Muscle of leg (tissue), 11 donors: Measurements from ENCODE around the gene LINC00632. TPM values are rescaled to one million over a fixed set of nuclear protein-coding genes. Genes with fewer than 3 reads are reported as not detected.

Experiments
- DNase-seq: peaks from one replicate; pipeline ENCODE4 v3.0.0; 2013
- H3K27ac ChIP-seq: one replicate; pipeline ENCODE4 v1.5.1; 2013; ENCODE audit warnings: mild to moderate bottlenecking, low read length, control low read depth
- H3K27me3 ChIP-seq: one replicate; pipeline ENCODE4 v1.6.1; 2013; ENCODE audit warnings: low read length; ENCODE audit not compliant: control insufficient read depth, insufficient read depth
- H3K36me3 ChIP-seq: one replicate; pipeline ENCODE4 v1.6.1; 2013; ENCODE audit warnings: low read length; ENCODE audit not compliant: control insufficient read depth, insufficient read depth
- H3K4me1 ChIP-seq: one replicate; pipeline ENCODE4 v1.6.1; 2013; ENCODE audit warnings: low read length; ENCODE audit not compliant: control insufficient read depth, insufficient read depth
- H3K4me3 ChIP-seq: one replicate; pipeline ENCODE4 v1.5.1; 2013; ENCODE audit warnings: low read length, control low read depth
- H3K9me3 ChIP-seq: replicated peaks from 2 replicates; pipeline ENCODE4 v1.6.1; 2013; ENCODE audit warnings: low read depth, low read length; ENCODE audit not compliant: control insufficient read depth
- WGBS: methylation state at CpG from one replicate; pipeline ENCODE4 v1.1.5; 2013; ENCODE audit warnings: missing lambda C conversion rate; ENCODE audit not compliant: insufficient coverage; 5-methylcytosine and 5-hydroxymethylcytosine counted together
- polyA plus RNA-seq, 8 donors: library from polyadenylated mRNA; unstranded; fragments of 120-200 nt; gene quantifications; one replicate each; pipeline versions ENCODE4 v1.2.1 to v1.2.3, GENCODE V29; 2013; ENCODE audit warnings: inconsistent platforms in 1 of 8, low replicate concordance in 1 of 8; ENCODE audit not compliant: insufficient read length in 8 of 8, insufficient read depth in 1 of 8
- total RNA-seq: library from RNA; stranded (reverse); fragments of 120-200 nt; gene quantifications from one replicate; pipeline ENCODE4 v1.2.4, GENCODE V29; 2013

The LINC00632 gene
- total and polyA plus RNA-seq, 9 donors, result 7.5 to 113 (median 11.2) TPM

- no peaks in the 10 kb centered on the region for H3K9me3 ChIP-seq
- H3K27me3 ChIP-seq, result no peaks in the 10 kb centered on the region
- peak overlapping the region; percentile 92 for H3K27ac ChIP-seq
- H3K4me1 ChIP-seq, result peaks cover 12% of the 10 kb centered on the region
- H3K4me3 ChIP-seq, result no peak overlapping the region
- no peaks in the 10 kb centered on the region for H3K36me3 ChIP-seq
- 92% methylated on average over 2 of the region's 4 CpGs for WGBS
- DNase-seq, result no peak
Measured at GRCh38 chrX:140711894-140712293, 2.3 kb downstream of the LINC00632 start.

DNA sequence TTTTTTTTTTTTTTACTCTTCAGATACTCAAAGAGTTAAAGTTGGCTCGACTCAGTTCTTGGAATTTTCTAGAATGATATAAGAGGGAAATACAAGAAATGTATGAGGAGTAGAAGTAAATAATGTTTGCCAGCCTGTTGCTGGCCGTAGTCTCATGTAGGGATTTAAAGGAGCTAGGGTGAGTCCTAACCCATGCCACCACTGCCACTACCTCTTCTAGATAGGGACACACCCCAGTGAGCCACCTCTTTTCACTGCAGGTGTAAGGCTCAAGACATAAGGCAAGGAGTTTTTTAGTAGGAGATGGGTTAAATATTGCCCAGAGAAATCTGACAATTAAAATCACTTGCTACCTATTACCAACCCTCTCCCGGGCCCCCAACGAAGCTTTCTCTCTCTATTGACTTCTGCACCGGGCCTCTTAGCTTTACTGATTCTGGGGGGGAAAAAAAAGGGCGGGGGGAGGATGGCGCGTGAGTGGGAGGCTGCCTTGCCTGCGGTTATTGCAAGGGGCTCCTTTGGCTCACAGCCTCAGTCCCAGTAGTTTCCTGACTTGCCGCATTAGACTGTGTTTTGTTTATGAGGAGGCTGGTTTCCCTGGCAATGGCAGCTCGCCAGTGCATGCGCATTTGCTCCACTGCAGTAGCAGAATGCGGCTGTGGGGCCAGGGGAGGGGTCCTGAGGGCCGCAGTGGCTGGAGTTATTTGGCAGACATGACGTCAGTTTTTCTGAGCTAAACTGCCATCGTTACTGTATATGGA lies 3.0 kb downstream of the LINC00632 start:
- peak overlapping the region; percentile 92 for H3K27ac ChIP-seq
- peaks cover 12% of the 10 kb centered on the region for H3K4me1 ChIP-seq
- H3K4me3 ChIP-seq, result peak overlapping the region; percentile 13
- H3K36me3 ChIP-seq, result no peaks in the 10 kb centered on the region
- H3K27me3 ChIP-seq, result no peaks in the 10 kb centered on the region
- WGBS, result 11% methylated on average over 6 of the region's 16 CpGs
- peak; percentile 93 for DNase-seq
- H3K9me3 ChIP-seq, result no peaks in the 10 kb centered on the region

GRCh38 chrX:140713174-140713539 lies 3.6 kb downstream of the LINC00632 start:
- Histone ChIP-seq H3K9me3 (no peaks in the 10 kb centered on the region), H3K4me3 (peak overlapping the region; percentile 13), H3K27ac (peak overlapping the region; percentile 92), H3K4me1 (peaks cover 12% of the 10 kb centered on the region), H3K27me3 (no peaks in the 10 kb centered on the region), H3K36me3 (no peaks in the 10 kb centered on the region)
- WGBS, result no CpG with 5 or more reads among the region's 6 CpGs
- no peak for DNase-seq

GRCh38 chrX:140715787-140716186 lies 6.2 kb downstream of the LINC00632 start:
- Histone ChIP-seq H3K9me3 (no peaks in the 10 kb centered on the region), H3K27me3 (no peaks in the 10 kb centered on the region), H3K4me1 (peaks cover 12% of the 10 kb centered on the region), H3K4me3 (no peak overlapping the region), H3K36me3 (no peaks in the 10 kb centered on the region), H3K27ac (no peak overlapping the region)
- DNase-seq, result no peak
- WGBS, result 78% methylated on average over 5 of the region's 5 CpGs

DNA sequence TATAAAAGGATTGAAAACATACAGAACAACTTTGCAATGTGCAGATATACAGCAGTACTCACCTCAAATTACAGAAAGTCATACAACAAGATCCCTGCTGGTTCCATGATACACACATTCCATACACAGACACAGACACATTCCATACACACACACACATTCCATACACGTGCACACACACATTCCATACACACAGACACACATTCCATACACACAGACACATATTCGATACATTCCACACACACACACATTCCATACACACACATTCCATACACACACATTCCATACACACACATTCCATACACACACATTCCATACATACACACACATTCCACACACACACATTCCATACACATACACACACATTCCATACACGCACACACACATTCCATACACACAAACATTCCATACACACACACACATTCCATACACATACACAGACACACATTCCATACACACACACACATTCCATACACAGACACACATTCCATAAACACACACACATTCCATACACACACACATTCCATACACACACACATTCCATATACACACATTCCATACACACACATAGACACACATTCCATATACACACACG lies 13.7 kb downstream of the LINC00632 start:
- Histone ChIP-seq H3K36me3 (no peaks in the 10 kb centered on the region), H3K27me3 (no peaks in the 10 kb centered on the region), H3K9me3 (peaks cover 2% of the 10 kb centered on the region), H3K4me3 (no peak overlapping the region), H3K4me1 (no peaks in the 10 kb centered on the region), H3K27ac (no peak overlapping the region)
- WGBS, result 36% methylated on average over 4 of the region's 4 CpGs
- DNase-seq, result no peak

- peaks cover 2% of the 10 kb centered on the region for H3K9me3 ChIP-seq
- H3K27ac ChIP-seq, result no peak overlapping the region
- no peak for DNase-seq
- H3K36me3 ChIP-seq, result no peaks in the 10 kb centered on the region
- no peaks in the 10 kb centered on the region for H3K27me3 ChIP-seq
- no peak overlapping the region for H3K4me3 ChIP-seq
- no peaks in the 10 kb centered on the region for H3K4me1 ChIP-seq
- WGBS, result 88% methylated on average over 3 of the region's 3 CpGs
Measured at GRCh38 chrX:140724309-140724708, 14.8 kb downstream of the LINC00632 start.

GRCh38 chrX:140724736-140725135 lies 15.2 kb downstream of the LINC00632 start:
- Histone ChIP-seq H3K9me3 (peaks cover 2% of the 10 kb centered on the region), H3K4me1 (no peaks in the 10 kb centered on the region), H3K4me3 (no peak overlapping the region), H3K27ac (no peak overlapping the region), H3K27me3 (no peaks in the 10 kb centered on the region), H3K36me3 (no peaks in the 10 kb centered on the region)
- 83% methylated on average over 3 of the region's 3 CpGs for WGBS
- no peak for DNase-seq

- no peak overlapping the region for H3K4me3 ChIP-seq
- no peaks in the 10 kb centered on the region for H3K27me3 ChIP-seq
- H3K9me3 ChIP-seq, result peaks cover 2% of the 10 kb centered on the region
- 87% methylated on average over 3 of the region's 4 CpGs for WGBS
- no peaks in the 10 kb centered on the region for H3K4me1 ChIP-seq
- H3K36me3 ChIP-seq, result no peaks in the 10 kb centered on the region
- no peak for DNase-seq
- no peak overlapping the region for H3K27ac ChIP-seq
Measured at GRCh38 chrX:140725500-140725899, 15.9 kb downstream of the LINC00632 start.

DNA sequence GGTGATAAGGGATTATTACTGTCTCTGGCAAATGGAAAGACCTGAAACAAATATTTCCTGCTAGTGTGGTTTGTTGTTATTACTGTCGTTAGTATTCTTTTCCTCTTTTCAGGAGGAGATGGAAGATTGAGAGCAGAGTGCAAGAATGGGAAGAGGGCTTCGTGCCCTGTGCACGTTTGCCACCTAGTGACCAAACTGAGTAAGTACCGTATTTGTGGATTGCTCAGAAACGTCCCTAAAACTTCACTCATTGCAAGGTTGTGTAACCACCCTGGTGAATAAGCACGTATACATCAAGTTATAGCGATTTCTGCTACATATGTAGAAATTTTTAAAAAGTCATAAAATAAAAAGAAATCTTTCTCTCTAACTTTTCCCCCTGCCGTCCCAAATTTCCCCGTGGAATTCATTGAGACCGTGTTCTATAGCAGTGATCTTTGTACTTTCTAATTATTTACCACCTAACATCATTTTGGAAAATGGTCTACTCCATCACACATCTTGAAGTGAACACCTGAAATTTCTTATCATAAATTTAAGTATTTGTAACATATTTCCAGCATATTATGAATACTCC lies 24.3 kb downstream of the LINC00632 start:
- DNase-seq, result peak; percentile 55
- H3K27ac ChIP-seq, result no peak overlapping the region
- H3K9me3 ChIP-seq, result no peaks in the 10 kb centered on the region
- no peaks in the 10 kb centered on the region for H3K36me3 ChIP-seq
- H3K4me3 ChIP-seq, result no peak overlapping the region
- no peaks in the 10 kb centered on the region for H3K4me1 ChIP-seq
- 0% methylated on average over 1 of the region's 10 CpGs for WGBS
- H3K27me3 ChIP-seq, result peaks cover 2% of the 10 kb centered on the region

GRCh38 chrX:140744085-140744484 lies 34.5 kb downstream of the LINC00632 start:
- Histone ChIP-seq H3K9me3 (no peaks in the 10 kb centered on the region), H3K27ac (no peak overlapping the region), H3K27me3 (peaks cover 7% of the 10 kb centered on the region), H3K36me3 (no peaks in the 10 kb centered on the region), H3K4me1 (no peaks in the 10 kb centered on the region), H3K4me3 (no peak overlapping the region)
- no peak for DNase-seq
